CD4-positive, alpha-beta memory T cell (primary cell): ENCODE data around the gene TMEM33. TPM values are rescaled to one million over a fixed set of nuclear protein-coding genes. Genes with fewer than 3 reads are reported as not detected.
A peak's percentile ranks its signal among the peaks of the same experiment; 100 is the strongest.

Experiments used
- CTCF ChIA-PET: fragments of 350-600 bp; sonication (Branson Sonifier 250); formaldehyde crosslinking; loops from one replicate; lab custom pipeline; 2021; ENCODE audit warnings: inconsistent platforms; ENCODE audit not compliant: partially characterized antibody; lab: Charles Lee
- POLR2A ChIA-PET: fragments of 350-600 bp; sonication (Branson Sonifier 250); formaldehyde crosslinking; loops from one replicate; lab custom pipeline; 2021; ENCODE audit not compliant: partially characterized antibody; lab: Charles Lee
- DNase-seq, 5 donors: peaks; one replicate each; pipeline versions ENCODE4 v3.0.0 to v3.0.0-alpha.2; 2020 to 2022; ENCODE audit warnings: mixed read lengths in 1 of 5
- H3K27ac ChIP-seq: one replicate; pipeline ENCODE4 v1.7.0; 2013; ENCODE audit warnings: low read depth, low read length
- H3K27me3 ChIP-seq: 2 replicates; pipeline ENCODE4 v1.7.0; 2013; ENCODE audit warnings: mild to moderate bottlenecking, low read length, moderate library complexity; ENCODE audit not compliant: insufficient read depth
- H3K36me3 ChIP-seq: 2 replicates; pipeline ENCODE4 v1.7.0; 2013; ENCODE audit warnings: mild to moderate bottlenecking, low read length, moderate library complexity; ENCODE audit not compliant: insufficient read depth
- H3K4me1 ChIP-seq: 2 replicates; pipeline ENCODE4 v1.7.0; 2013; ENCODE audit warnings: mild to moderate bottlenecking, low read length, moderate library complexity; ENCODE audit not compliant: insufficient read depth
- H3K4me3 ChIP-seq, 2 donors: one replicate each; pipeline ENCODE4 v1.7.0; 2013; ENCODE audit warnings: low read length in 2 of 2, mild to moderate bottlenecking in 1 of 2
- H3K9me3 ChIP-seq, 2 donors: one replicate each; pipeline ENCODE4 v1.7.0; 2013; ENCODE audit warnings: low read length in 2 of 2, control low read depth in 1 of 2; ENCODE audit not compliant: control insufficient read depth in 1 of 2
- H3K27ac Mint-ChIP-seq, 7 donors: one replicate each; pipeline ENCODE4 v1.8.0; 2020 to 2021; ENCODE audit warnings: mixed read lengths in 7 of 7, mild to moderate bottlenecking in 6 of 7, inconsistent platforms in 3 of 7, moderate library complexity in 3 of 7
- H3K27me3 Mint-ChIP-seq, 2 donors: one replicate each; pipeline ENCODE4 v1.8.0; 2020 to 2021; ENCODE audit warnings: mixed read lengths in 2 of 2
- H3K36me3 Mint-ChIP-seq, 2 donors: one replicate each; pipeline ENCODE4 v1.8.0; 2020 to 2021; ENCODE audit warnings: mixed read lengths in 2 of 2, inconsistent platforms in 1 of 2, mild to moderate bottlenecking in 1 of 2
- H3K4me1 Mint-ChIP-seq, 4 donors: one replicate each; pipeline ENCODE4 v1.8.0; 2020 to 2021; ENCODE audit warnings: mixed read lengths in 4 of 4, mild to moderate bottlenecking in 1 of 4
- H3K4me3 Mint-ChIP-seq, 8 donors: one replicate each; pipeline ENCODE4 v1.8.0; 2020 to 2021; ENCODE audit warnings: mixed read lengths in 8 of 8, mild to moderate bottlenecking in 7 of 8, moderate library complexity in 6 of 8, inconsistent platforms in 3 of 8
- H3K9me3 Mint-ChIP-seq, 8 donors: one replicate each; pipeline ENCODE4 v1.8.0; 2020 to 2021; ENCODE audit warnings: mixed read lengths in 8 of 8, mild to moderate bottlenecking in 5 of 8, inconsistent platforms in 3 of 8, moderate library complexity in 1 of 8
- intact Hi-C: fragments of 100-400 bp; cut with micrococcal nuclease; formaldehyde crosslinking; loops from one replicate; pipeline ENCODE4 v1.15.1; 2023
- polyA plus RNA-seq, 2 donors: library from polyadenylated mRNA; unstranded; fragments of 300-500 nt; fragmentation: Illumina TruSeq; gene quantifications; one replicate each; pipeline ENCODE4 v1.2.3, GENCODE V29; 2021
- total RNA-seq, 2 experiments: library from RNA; stranded (reverse); gene quantifications; one replicate each; pipeline ENCODE4 v1.2.3, GENCODE V29; 2021

The TMEM33 gene
- total and polyA plus RNA-seq, 4 experiments from 2014 or later, result 15.0 to 43.6 (median 33.8) TPM

DNA sequence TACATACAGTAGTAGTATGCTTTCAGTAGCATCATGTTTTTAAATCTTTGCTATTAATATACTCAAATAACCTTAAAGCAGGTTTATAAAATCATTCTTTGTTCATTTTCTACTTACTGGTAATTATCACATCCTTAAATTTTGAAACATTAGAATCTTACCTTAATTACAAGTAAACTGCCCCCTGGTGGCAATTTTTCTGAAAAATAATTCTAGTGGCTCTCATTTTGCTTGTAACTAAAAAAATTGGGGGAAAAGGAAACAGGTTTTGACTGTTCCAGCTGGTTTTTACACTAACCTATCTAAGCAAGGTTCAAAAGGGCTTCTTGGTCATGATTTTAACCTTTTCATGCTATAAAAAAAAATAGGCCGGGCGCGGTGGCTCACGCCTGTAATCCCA lies 27.9 kb downstream of the TMEM33 start:
- H3K27me3 ChIP-seq, result no peaks in the 10 kb centered on the region
- ChIA-PET POLR2A (no interaction called here), CTCF (interaction anchor here (1.2 to 1.4 kb wide), 2 partner anchors 13 to 22 kb away, joined by 3 to 4 read pairs; no protein-coding TSS in a partner anchor)
- H3K27ac Mint-ChIP-seq, result no peak overlapping the region
- H3K4me3 Mint-ChIP-seq, result no peak overlapping the region
- no peak overlapping the region for H3K4me3 ChIP-seq
- intact Hi-C loops, result loop anchor here (10.0 kb wide), 1 partner anchor 902 kb away; no protein-coding TSS in a partner anchor
- H3K27ac ChIP-seq, result no peak overlapping the region
- no peaks in the 10 kb centered on the region for H3K4me1 Mint-ChIP-seq
- H3K27me3 Mint-ChIP-seq, result no peaks in the 10 kb centered on the region
- H3K36me3 Mint-ChIP-seq, result peaks cover 0 to 2% of the 10 kb centered on the region in 2 donors
- no peaks in the 10 kb centered on the region for H3K36me3 ChIP-seq
- H3K9me3 ChIP-seq, result no peaks in the 10 kb centered on the region
- no peaks in the 10 kb centered on the region for H3K4me1 ChIP-seq
- peaks cover 0 to 6% (median 4%) of the 10 kb centered on the region in 8 donors for H3K9me3 Mint-ChIP-seq
- peak in 3 of 5 donors; percentile 14 to 22 (median 19) for DNase-seq

GRCh38 chr4:41964401-41964800 lies 29.2 kb downstream of the TMEM33 start:
- Histone ChIP-seq H3K9me3 (peaks cover 0 to 3% of the 10 kb centered on the region in 2 donors), H3K4me3 (no peak overlapping the region), H3K4me1 (no peaks in the 10 kb centered on the region), H3K27ac (no peak overlapping the region), H3K27me3 (no peaks in the 10 kb centered on the region), H3K36me3 (no peaks in the 10 kb centered on the region)
- Mint-ChIP-seq H3K27me3 (no peaks in the 10 kb centered on the region), H3K27ac (no peak overlapping the region), H3K4me3 (no peak overlapping the region), H3K36me3 (peaks cover 0 to 5% of the 10 kb centered on the region in 2 donors), H3K4me1 (no peaks in the 10 kb centered on the region), H3K9me3 (peaks cover 0 to 18% (median 13%) of the 10 kb centered on the region in 8 donors)
- ChIA-PET CTCF (no interaction called here), POLR2A (no interaction called here)
- intact Hi-C loops, result loop anchor here (10.0 kb wide), 1 partner anchor 900 kb away; no protein-coding TSS in a partner anchor
- no peak for DNase-seq

DNA sequence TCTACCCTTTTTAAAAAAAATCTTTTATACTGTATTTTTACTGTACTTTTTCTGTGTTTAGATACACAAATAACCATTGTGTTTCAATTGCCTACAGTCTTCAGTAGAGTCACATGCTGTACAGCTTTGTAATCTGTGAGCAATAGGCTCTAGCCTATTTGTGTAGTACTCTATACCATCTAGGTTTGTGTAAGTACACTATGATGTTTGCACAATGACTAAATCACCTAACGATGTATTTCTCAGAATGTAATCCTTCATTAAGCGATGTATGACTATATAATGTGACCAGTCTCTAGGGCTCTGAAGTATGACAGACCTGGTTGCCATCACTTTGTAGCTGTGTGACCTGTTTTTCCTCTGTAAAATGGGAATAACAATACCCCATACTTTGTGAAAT lies 32.2 kb downstream of the TMEM33 start:
- Mint-ChIP-seq H3K27ac (no peak overlapping the region), H3K9me3 (peaks cover 0 to 22% (median 18%) of the 10 kb centered on the region in 8 donors), H3K36me3 (peaks cover 0 to 10% of the 10 kb centered on the region in 2 donors), H3K4me3 (no peak overlapping the region), H3K4me1 (no peaks in the 10 kb centered on the region), H3K27me3 (peaks cover 0 to 2% of the 10 kb centered on the region in 2 donors)
- Histone ChIP-seq H3K36me3 (no peaks in the 10 kb centered on the region), H3K27ac (no peak overlapping the region), H3K4me1 (no peaks in the 10 kb centered on the region), H3K9me3 (peaks cover 0 to 3% of the 10 kb centered on the region in 2 donors), H3K4me3 (no peak overlapping the region), H3K27me3 (no peaks in the 10 kb centered on the region)
- CTCF ChIA-PET, result no interaction called here
- intact Hi-C loops, result loop anchor here (10.0 kb wide), 1 partner anchor 897 kb away; no protein-coding TSS in a partner anchor
- DNase-seq, result no peak
- POLR2A ChIA-PET, result interaction anchor here (1.4 kb wide), 1 partner anchor 23 kb away, joined by 3 read pairs; the partner anchor contains the start of gene SLC30A9

GRCh38 chr4:41969671-41970070 lies 34.4 kb downstream of the TMEM33 start:
- intact Hi-C loops, result loop anchor here (10.0 kb wide), 1 partner anchor 895 kb away; no protein-coding TSS in a partner anchor
- Histone ChIP-seq H3K27ac (no peak overlapping the region), H3K27me3 (no peaks in the 10 kb centered on the region), H3K9me3 (peaks cover 0 to 3% of the 10 kb centered on the region in 2 donors), H3K4me1 (no peaks in the 10 kb centered on the region), H3K36me3 (no peaks in the 10 kb centered on the region), H3K4me3 (no peak overlapping the region)
- POLR2A ChIA-PET, result no interaction called here
- Mint-ChIP-seq H3K27me3 (peaks cover 0 to 4% of the 10 kb centered on the region in 2 donors), H3K4me3 (no peak overlapping the region), H3K4me1 (no peaks in the 10 kb centered on the region), H3K36me3 (peaks cover 0 to 10% of the 10 kb centered on the region in 2 donors), H3K9me3 (peaks cover 0 to 22% (median 18%) of the 10 kb centered on the region in 8 donors), H3K27ac (no peak overlapping the region)
- CTCF ChIA-PET, result no interaction called here
- DNase-seq, result no peak

DNA sequence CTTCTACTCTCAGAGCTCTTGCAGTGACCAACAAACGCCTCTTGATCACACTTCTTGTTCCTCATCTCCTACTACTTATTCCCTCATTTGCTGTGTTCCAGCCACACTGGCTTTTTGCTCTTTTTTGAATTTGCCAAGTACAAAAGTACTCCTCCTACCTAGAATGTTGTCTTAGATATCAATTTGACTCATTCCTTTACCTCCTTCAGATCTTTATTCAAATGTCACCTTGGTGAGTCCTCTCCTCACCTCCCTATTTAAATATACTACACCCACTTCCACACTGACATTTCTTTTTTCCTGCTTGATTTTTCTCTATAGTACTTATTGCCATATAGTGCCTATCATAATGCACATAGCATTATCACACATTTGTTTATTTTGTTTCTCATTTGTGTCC lies 40.1 kb downstream of the TMEM33 start:
- H3K9me3 ChIP-seq, result no peaks in the 10 kb centered on the region
- no peak overlapping the region for H3K4me3 ChIP-seq
- POLR2A ChIA-PET, result no interaction called here
- H3K9me3 Mint-ChIP-seq, result peaks cover 0 to 6% (median 2%) of the 10 kb centered on the region in 8 donors
- H3K4me3 Mint-ChIP-seq, result no peak overlapping the region
- no peaks in the 10 kb centered on the region for H3K36me3 ChIP-seq
- no peak for DNase-seq
- H3K27me3 ChIP-seq, result no peaks in the 10 kb centered on the region
- H3K4me1 Mint-ChIP-seq, result no peaks in the 10 kb centered on the region
- CTCF ChIA-PET, result interaction anchor here (2.0 kb wide), 1 partner anchor 15 kb away, joined by 6 read pairs; the partner anchor contains the start of gene SLC30A9
- H3K36me3 Mint-ChIP-seq, result no peaks in the 10 kb centered on the region
- no peak overlapping the region for H3K27ac Mint-ChIP-seq
- H3K4me1 ChIP-seq, result no peaks in the 10 kb centered on the region
- no peak overlapping the region for H3K27ac ChIP-seq
- peaks cover 0 to 4% of the 10 kb centered on the region in 2 donors for H3K27me3 Mint-ChIP-seq
- intact Hi-C loops, result no loop called here

DNA sequence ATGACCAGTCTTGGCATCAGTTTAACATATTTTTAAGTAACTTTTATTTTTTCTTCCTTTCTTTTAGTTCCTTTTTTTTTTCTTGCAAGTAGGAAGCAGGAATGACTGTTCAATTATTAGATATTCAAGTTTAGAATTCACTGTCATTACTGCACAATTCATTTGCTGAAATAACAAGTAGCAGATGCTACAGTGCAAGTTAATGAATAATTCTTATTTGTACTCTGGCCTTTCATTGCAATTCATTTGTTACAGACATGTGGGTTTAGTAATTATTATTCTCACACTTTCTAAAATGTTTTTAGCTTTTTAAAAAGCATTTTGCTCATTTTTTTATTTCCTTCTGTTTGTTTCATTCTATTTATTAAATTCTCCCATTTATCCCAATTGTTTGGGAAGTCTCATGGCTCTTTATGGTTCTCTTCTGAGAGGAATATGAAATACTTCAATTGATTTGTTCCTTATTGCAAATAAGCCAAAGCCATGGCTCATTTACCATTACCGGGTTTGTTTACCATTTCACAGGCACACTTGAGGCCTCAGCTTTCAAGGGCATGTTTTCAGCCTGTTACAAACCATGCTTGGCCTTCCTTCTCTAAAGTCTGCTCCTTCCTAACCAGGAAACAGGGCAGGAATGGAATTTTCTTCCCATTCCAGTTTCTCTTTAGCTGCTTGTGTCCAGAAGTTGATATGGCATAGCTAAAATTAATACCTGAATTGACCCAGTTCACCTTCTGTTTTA lies 41.7 kb downstream of the TMEM33 start:
- intact Hi-C loops, result no loop called here
- Mint-ChIP-seq H3K36me3 (no peaks in the 10 kb centered on the region), H3K4me3 (no peak overlapping the region), H3K27ac (no peak overlapping the region), H3K4me1 (no peaks in the 10 kb centered on the region), H3K9me3 (peaks cover 0 to 3% (median 1%) of the 10 kb centered on the region in 8 donors), H3K27me3 (peaks cover 0 to 2% of the 10 kb centered on the region in 2 donors)
- Histone ChIP-seq H3K27me3 (no peaks in the 10 kb centered on the region), H3K36me3 (no peaks in the 10 kb centered on the region), H3K27ac (no peak overlapping the region), H3K9me3 (no peaks in the 10 kb centered on the region), H3K4me1 (no peaks in the 10 kb centered on the region), H3K4me3 (no peak overlapping the region)
- no peak for DNase-seq
- ChIA-PET CTCF (interaction anchor here (0.9 to 2.0 kb wide), 2 partner anchors 13 kb away, joined by 4 to 6 read pairs; partner anchors contain the start of gene SLC30A9), POLR2A (no interaction called here)

GRCh38 chr4:41977709-41978108 lies 42.5 kb downstream of the TMEM33 start:
- H3K4me3 ChIP-seq, result no peak overlapping the region
- H3K9me3 ChIP-seq, result no peaks in the 10 kb centered on the region
- CTCF ChIA-PET, result no interaction called here
- no peaks in the 10 kb centered on the region for H3K36me3 ChIP-seq
- Mint-ChIP-seq H3K36me3 (no peaks in the 10 kb centered on the region), H3K27me3 (peaks cover 0 to 2% of the 10 kb centered on the region in 2 donors), H3K9me3 (no peaks in the 10 kb centered on the region), H3K4me1 (no peaks in the 10 kb centered on the region), H3K27ac (no peak overlapping the region), H3K4me3 (no peak overlapping the region)
- no peak overlapping the region for H3K27ac ChIP-seq
- POLR2A ChIA-PET, result no interaction called here
- no peak for DNase-seq
- H3K27me3 ChIP-seq, result no peaks in the 10 kb centered on the region
- no peaks in the 10 kb centered on the region for H3K4me1 ChIP-seq
- intact Hi-C loops, result no loop called here
